CD4-positive, alpha-beta memory T cell (primary cell): ENCODE data around the gene RNASEH1. TPM values are rescaled to one million over a fixed set of nuclear protein-coding genes. Genes with fewer than 3 reads are reported as not detected.
"Not testable (repeated sequence)": the region's sequence is repeated elsewhere in the genome, so short reads cannot be mapped to it uniquely, and the experiment has no call there.

Experiments
- CTCF ChIA-PET: fragments of 350-600 bp; sonication (Branson Sonifier 250); formaldehyde crosslinking; loops from one replicate; lab custom pipeline; 2021; ENCODE audit warnings: inconsistent platforms; ENCODE audit not compliant: partially characterized antibody; lab: Charles Lee
- POLR2A ChIA-PET: fragments of 350-600 bp; sonication (Branson Sonifier 250); formaldehyde crosslinking; loops from one replicate; lab custom pipeline; 2021; ENCODE audit not compliant: partially characterized antibody; lab: Charles Lee
- DNase-seq, 5 donors: peaks; one replicate each; pipeline versions ENCODE4 v3.0.0 to v3.0.0-alpha.2; 2020 to 2022; ENCODE audit warnings: mixed read lengths in 1 of 5
- H3K27ac ChIP-seq: one replicate; pipeline ENCODE4 v1.7.0; 2013; ENCODE audit warnings: low read depth, low read length
- H3K27me3 ChIP-seq: 2 replicates; pipeline ENCODE4 v1.7.0; 2013; ENCODE audit warnings: mild to moderate bottlenecking, low read length, moderate library complexity; ENCODE audit not compliant: insufficient read depth
- H3K36me3 ChIP-seq: 2 replicates; pipeline ENCODE4 v1.7.0; 2013; ENCODE audit warnings: mild to moderate bottlenecking, low read length, moderate library complexity; ENCODE audit not compliant: insufficient read depth
- H3K4me1 ChIP-seq: 2 replicates; pipeline ENCODE4 v1.7.0; 2013; ENCODE audit warnings: mild to moderate bottlenecking, low read length, moderate library complexity; ENCODE audit not compliant: insufficient read depth
- H3K4me3 ChIP-seq, 2 donors: one replicate each; pipeline ENCODE4 v1.7.0; 2013; ENCODE audit warnings: low read length in 2 of 2, mild to moderate bottlenecking in 1 of 2
- H3K9me3 ChIP-seq, 2 donors: one replicate each; pipeline ENCODE4 v1.7.0; 2013; ENCODE audit warnings: low read length in 2 of 2, control low read depth in 1 of 2; ENCODE audit not compliant: control insufficient read depth in 1 of 2
- H3K27ac Mint-ChIP-seq, 7 donors: one replicate each; pipeline ENCODE4 v1.8.0; 2020 to 2021; ENCODE audit warnings: mixed read lengths in 7 of 7, mild to moderate bottlenecking in 6 of 7, inconsistent platforms in 3 of 7, moderate library complexity in 3 of 7
- H3K27me3 Mint-ChIP-seq, 2 donors: one replicate each; pipeline ENCODE4 v1.8.0; 2020 to 2021; ENCODE audit warnings: mixed read lengths in 2 of 2
- H3K36me3 Mint-ChIP-seq, 2 donors: one replicate each; pipeline ENCODE4 v1.8.0; 2020 to 2021; ENCODE audit warnings: mixed read lengths in 2 of 2, inconsistent platforms in 1 of 2, mild to moderate bottlenecking in 1 of 2
- H3K4me1 Mint-ChIP-seq, 4 donors: one replicate each; pipeline ENCODE4 v1.8.0; 2020 to 2021; ENCODE audit warnings: mixed read lengths in 4 of 4, mild to moderate bottlenecking in 1 of 4
- H3K4me3 Mint-ChIP-seq, 8 donors: one replicate each; pipeline ENCODE4 v1.8.0; 2020 to 2021; ENCODE audit warnings: mixed read lengths in 8 of 8, mild to moderate bottlenecking in 7 of 8, moderate library complexity in 6 of 8, inconsistent platforms in 3 of 8
- H3K9me3 Mint-ChIP-seq, 8 donors: one replicate each; pipeline ENCODE4 v1.8.0; 2020 to 2021; ENCODE audit warnings: mixed read lengths in 8 of 8, mild to moderate bottlenecking in 5 of 8, inconsistent platforms in 3 of 8, moderate library complexity in 1 of 8
- intact Hi-C: fragments of 100-400 bp; cut with micrococcal nuclease; formaldehyde crosslinking; loops from one replicate; pipeline ENCODE4 v1.15.1; 2023
- polyA plus RNA-seq, 2 donors: library from polyadenylated mRNA; unstranded; fragments of 300-500 nt; fragmentation: Illumina TruSeq; gene quantifications; one replicate each; pipeline ENCODE4 v1.2.3, GENCODE V29; 2021
- total RNA-seq, 2 experiments: library from RNA; stranded (reverse); gene quantifications; one replicate each; pipeline ENCODE4 v1.2.3, GENCODE V29; 2021

Gene RNASEH1
- total and polyA plus RNA-seq, 4 experiments from 2014 or later: 22.0 to 43.1 (median 27.3) TPM

- Histone ChIP-seq H3K36me3 (no peaks in the 10 kb centered on the region), H3K9me3 (no peaks in the 10 kb centered on the region), H3K4me1 (peaks cover 23% of the 10 kb centered on the region), H3K4me3 (peak overlapping the region; percentile 74 to 88), H3K27me3 (no peaks in the 10 kb centered on the region), H3K27ac (peak overlapping the region; percentile 92)
- ChIA-PET CTCF (no interaction called here), POLR2A (interaction anchor here (0.9 to 4.7 kb wide), 8 partner anchors 21 to 276 kb away, joined by 3 to 62 read pairs (median 6); partner anchors contain the start of genes EIPR1, RNASEH1, RPS7 and TRAPPC12)
- Mint-ChIP-seq H3K36me3 (peaks cover 21 to 26% of the 10 kb centered on the region in 2 donors), H3K27ac (peak overlapping the region; percentile 79 to 98 (median 95)), H3K9me3 (peaks cover 0 to 21% (median 6%) of the 10 kb centered on the region in 8 donors), H3K4me3 (peak overlapping the region; percentile 80 to 97 (median 93)), H3K27me3 (no peaks in the 10 kb centered on the region), H3K4me1 (peaks cover 32 to 47% (median 38%) of the 10 kb centered on the region in 4 donors)
- intact Hi-C loops: loop anchor here (1.0 kb wide), 3 partner anchors 40 to 139 kb away; partner anchors contain the start of genes RNASEH1, RPS7 and TRAPPC12
- peak; percentile 97 to 99 (median 98) for DNase-seq
These were observed 39.5 kb downstream of the RNASEH1 start for GRCh38 chr2:3518496-3519254.

GRCh38 chr2:3517948-3518495 is 40.1 kb downstream of the RNASEH1 start:
- CTCF ChIA-PET: interaction anchor here (1.1 kb wide), 1 partner anchor 94 kb away, joined by 3 read pairs; no protein-coding TSS in a partner anchor

GRCh38 chr2:3516831-3517230 is 41.3 kb downstream of the RNASEH1 start:
- H3K4me3 ChIP-seq: no peak overlapping the region
- intact Hi-C loops: no loop called here
- H3K27me3 Mint-ChIP-seq: no peaks in the 10 kb centered on the region
- no peaks in the 10 kb centered on the region for H3K27me3 ChIP-seq
- H3K9me3 Mint-ChIP-seq: peaks cover 0 to 26% (median 6%) of the 10 kb centered on the region in 8 donors
- ChIA-PET CTCF (interaction anchor here (0.9 to 1.1 kb wide), 3 partner anchors 9 to 93 kb away, joined by 3 read pairs; no protein-coding TSS in a partner anchor), POLR2A (interaction anchor here (4.7 kb wide), 1 partner anchor 41 kb away, joined by 62 read pairs; the partner anchor contains the start of gene RNASEH1)
- no peaks in the 10 kb centered on the region for H3K9me3 ChIP-seq
- H3K36me3 Mint-ChIP-seq: peaks cover 37 to 44% of the 10 kb centered on the region in 2 donors
- peak overlapping the region in 1 of 8 donors; percentile 7 for H3K4me3 Mint-ChIP-seq
- no peak for DNase-seq
- H3K36me3 ChIP-seq: peaks cover 14% of the 10 kb centered on the region
- no peak overlapping the region for H3K27ac ChIP-seq
- H3K27ac Mint-ChIP-seq: peak overlapping the region in 1 of 7 donors; percentile 65
- peaks cover 23% of the 10 kb centered on the region for H3K4me1 ChIP-seq
- H3K4me1 Mint-ChIP-seq: peaks cover 30 to 46% (median 36%) of the 10 kb centered on the region in 4 donors

More at GRCh38 chr2:3517948-3518495, 40.1 kb downstream of the RNASEH1 start:
- H3K4me1 ChIP-seq: peaks cover 23% of the 10 kb centered on the region
- H3K4me1 Mint-ChIP-seq: peaks cover 32 to 47% (median 38%) of the 10 kb centered on the region in 4 donors
- no peak for DNase-seq
- no peaks in the 10 kb centered on the region for H3K9me3 ChIP-seq
- H3K4me3 Mint-ChIP-seq: peak overlapping the region; percentile 80 to 97 (median 93)
- no peaks in the 10 kb centered on the region for H3K27me3 ChIP-seq
- peak overlapping the region; percentile 92 for H3K27ac ChIP-seq
- peaks cover 27 to 32% of the 10 kb centered on the region in 2 donors for H3K36me3 Mint-ChIP-seq
- peaks cover 0 to 21% (median 6%) of the 10 kb centered on the region in 8 donors for H3K9me3 Mint-ChIP-seq
- no peaks in the 10 kb centered on the region for H3K27me3 Mint-ChIP-seq
- peaks cover 3% of the 10 kb centered on the region for H3K36me3 ChIP-seq
- H3K27ac Mint-ChIP-seq: peak overlapping the region; percentile 79 to 98 (median 95)
- POLR2A ChIA-PET: interaction anchor here (0.9 to 4.7 kb wide), 8 partner anchors 22 to 275 kb away, joined by 3 to 62 read pairs (median 6); partner anchors contain the start of genes EIPR1, RNASEH1, RPS7 and TRAPPC12
- peak overlapping the region; percentile 8 to 88 for H3K4me3 ChIP-seq
- intact Hi-C loops: no loop called here

GRCh38 chr2:3515438-3515837 is 42.7 kb downstream of the RNASEH1 start:
- ChIA-PET POLR2A (interaction anchor here (1.8 kb wide), 1 partner anchor 43 kb away, joined by 6 read pairs; the partner anchor contains the start of gene RNASEH1), CTCF (interaction anchor here (1.1 kb wide), 1 partner anchor 10 kb away, joined by 3 read pairs; no protein-coding TSS in a partner anchor)
- Histone ChIP-seq H3K36me3 (peaks cover 28% of the 10 kb centered on the region), H3K4me1 (peaks cover 15% of the 10 kb centered on the region)
- H3K9me3 Mint-ChIP-seq: peaks cover 0 to 32% (median 7%) of the 10 kb centered on the region in 8 donors
- H3K27ac ChIP-seq, H3K4me3 ChIP-seq, intact Hi-C loops, H3K27me3 ChIP-seq, H3K27me3 Mint-ChIP-seq, H3K9me3 ChIP-seq, DNase-seq: not testable (repeated sequence)
- peaks cover 22 to 32% (median 24%) of the 10 kb centered on the region in 4 donors for H3K4me1 Mint-ChIP-seq
- peaks cover 51 to 58% of the 10 kb centered on the region in 2 donors for H3K36me3 Mint-ChIP-seq
- H3K4me3 Mint-ChIP-seq: peak overlapping the region in 1 of 8 donors; percentile 31
- peak overlapping the region in 1 of 7 donors; percentile 57 for H3K27ac Mint-ChIP-seq

GRCh38 chr2:3513026-3513810 is 44.9 kb downstream of the RNASEH1 start:
- intact Hi-C loops: no loop called here
- no peak for DNase-seq
- peaks cover 28% of the 10 kb centered on the region for H3K36me3 ChIP-seq
- H3K4me1 ChIP-seq: peaks cover 7% of the 10 kb centered on the region
- Mint-ChIP-seq H3K36me3 (peaks cover 62 to 66% of the 10 kb centered on the region in 2 donors), H3K4me1 (peaks cover 10 to 23% (median 15%) of the 10 kb centered on the region in 4 donors), H3K27ac (peak overlapping the region in 1 of 7 donors; percentile 37), H3K9me3 (peaks cover 0 to 37% (median 7%) of the 10 kb centered on the region in 8 donors), H3K27me3 (no peaks in the 10 kb centered on the region), H3K4me3 (no peak overlapping the region)
- H3K27me3 ChIP-seq: no peaks in the 10 kb centered on the region
- no peaks in the 10 kb centered on the region for H3K9me3 ChIP-seq
- H3K4me3 ChIP-seq: no peak overlapping the region
- ChIA-PET POLR2A (no interaction called here), CTCF (no interaction called here)
- no peak overlapping the region for H3K27ac ChIP-seq

GRCh38 chr2:3512086-3512485 is 46.0 kb downstream of the RNASEH1 start:
- Mint-ChIP-seq H3K36me3 (peaks cover 70 to 76% of the 10 kb centered on the region in 2 donors), H3K27me3 (no peaks in the 10 kb centered on the region), H3K27ac (no peak overlapping the region), H3K9me3 (peaks cover 0 to 37% (median 9%) of the 10 kb centered on the region in 8 donors), H3K4me1 (peaks cover 4 to 13% (median 11%) of the 10 kb centered on the region in 4 donors), H3K4me3 (no peak overlapping the region)
- ChIA-PET CTCF (no interaction called here), POLR2A (no interaction called here)
- intact Hi-C loops: no loop called here
- Histone ChIP-seq H3K27me3 (no peaks in the 10 kb centered on the region), H3K9me3 (no peaks in the 10 kb centered on the region), H3K4me1 (no peaks in the 10 kb centered on the region), H3K27ac (no peak overlapping the region), H3K36me3 (peaks cover 28% of the 10 kb centered on the region), H3K4me3 (no peak overlapping the region)
- no peak for DNase-seq
